HepG2 (cell line): Measurements from ENCODE around the gene HDGFL2. TPM values are rescaled to one million over a fixed set of nuclear protein-coding genes. Genes with fewer than 3 reads are reported as not detected.

Experiments used
- ARNTL ChIP-seq: sonication (generic); formaldehyde crosslinking; IDR thresholded peaks from 2 replicates; pipeline ENCODE4 v1.4.0; 2020; ENCODE audit warnings: mild to moderate bottlenecking, missing genetic modification reagents
- CBFB ChIP-seq: sonication (generic); formaldehyde crosslinking; IDR thresholded peaks from 2 replicates; pipeline ENCODE4 v1.4.0; 2020; ENCODE audit warnings: missing genetic modification reagents
- EP300 ChIP-seq, 3 experiments: sonication (generic) in 1 of 3; formaldehyde crosslinking in 1 of 3; IDR thresholded peaks; 2 replicates each; pipeline versions ENCODE4 v1.5.1 to v1.6.1; 2011 to 2020; ENCODE audit warnings: low read depth in 2 of 3, low read length in 2 of 3, borderline replicate concordance in 1 of 3, improper control_type of control experiment in 1 of 3, mild to moderate bottlenecking in 1 of 3, missing genetic modification reagents in 1 of 3, moderate library complexity in 1 of 3
- HDAC6 ChIP-seq: fragments of 200-600 bp; sonication (generic); IDR thresholded peaks from 2 replicates; pipeline ENCODE4 v1.7.0; 2017; ENCODE audit warnings: mild to moderate bottlenecking, antibody characterized with exemption, low read length, low read depth
- HIVEP1 ChIP-seq: sonication (generic); formaldehyde crosslinking; IDR thresholded peaks from 2 replicates; pipeline ENCODE4 v1.4.0; 2020; ENCODE audit warnings: mild to moderate bottlenecking, missing genetic modification reagents
- HOXA5 ChIP-seq: sonication (generic); formaldehyde crosslinking; IDR thresholded peaks from 2 replicates; pipeline ENCODE4 v1.4.0; 2020; ENCODE audit warnings: missing genetic modification reagents
- KAT8 ChIP-seq: IDR thresholded peaks from 2 replicates; pipeline ENCODE4 v1.6.1; 2016; ENCODE audit warnings: missing genetic modification reagents, missing compliant biosample characterization
- LCORL ChIP-seq, 2 experiments: fragments of 450-650 bp in 1 of 2; sonication (generic) in 1 of 2; formaldehyde crosslinking in 1 of 2; IDR thresholded peaks; 2 replicates each; pipeline versions ENCODE4 v1.5.0 to v1.6.1; 2017 to 2020; ENCODE audit warnings: antibody characterized with exemption in 1 of 2, missing genetic modification reagents in 1 of 2
- MAF1 ChIP-seq: sonication (generic); formaldehyde crosslinking; IDR thresholded peaks from 2 replicates; pipeline ENCODE4 v1.5.0; 2020; ENCODE audit warnings: missing genetic modification reagents, borderline replicate concordance
- MAZ ChIP-seq, 2 experiments: sonication (generic) in 1 of 2; formaldehyde crosslinking in 1 of 2; IDR thresholded peaks; 2 replicates each; pipeline versions ENCODE4 v1.5.0 to v1.6.1; 2012 to 2020; ENCODE audit warnings: low read depth in 2 of 2, mild to moderate bottlenecking in 2 of 2, borderline replicate concordance in 1 of 2, improper control_type of control experiment in 1 of 2, low read length in 1 of 2, missing genetic modification reagents in 1 of 2, moderate library complexity in 1 of 2
- MIER2 ChIP-seq: IDR thresholded peaks from 2 replicates; pipeline ENCODE4 v1.6.1; 2016; ENCODE audit warnings: missing biosample characterization, missing genetic modification reagents
- NBN ChIP-seq: fragments of 450-650 bp; conservative IDR thresholded peaks from 2 replicates; pipeline ENCODE4 v1.6.1; 2017
- NFE2 ChIP-seq: sonication (generic); formaldehyde crosslinking; IDR thresholded peaks from 2 replicates; pipeline ENCODE4 v1.4.0; 2020; ENCODE audit warnings: missing genetic modification reagents
- NFE2L2 ChIP-seq: fragments of 150-350 bp; IDR thresholded peaks from 2 replicates; pipeline ENCODE4 v1.6.1; 2014; ENCODE audit warnings: low read length
- NFRKB ChIP-seq: fragments of 450-650 bp; IDR thresholded peaks from 2 replicates; pipeline ENCODE4 v1.6.1; 2017
- NR2F1 ChIP-seq, 2 experiments: fragments of 450-650 bp in 1 of 2; formaldehyde crosslinking in 1 of 2; IDR thresholded peaks; 2 replicates each; pipeline versions ENCODE4 v1.5.0 to v1.6.1; 2016 to 2020; ENCODE audit warnings: mild to moderate bottlenecking in 1 of 2, missing compliant biosample characterization in 1 of 2, missing genetic modification reagents in 1 of 2, moderate library complexity in 1 of 2
- NRL ChIP-seq: sonication (generic); formaldehyde crosslinking; IDR thresholded peaks from 2 replicates; pipeline ENCODE4 v1.5.0; 2020; ENCODE audit warnings: missing genetic modification reagents, mild to moderate bottlenecking, moderate library complexity, borderline replicate concordance
- POLR2G ChIP-seq: fragments of 200-400 bp; formaldehyde crosslinking; IDR thresholded peaks from 2 replicates; pipeline ENCODE4 v1.6.1; 2018; ENCODE audit warnings: mild to moderate bottlenecking, low read depth, low read length, moderate library complexity
- SIX4 ChIP-seq: sonication (generic); formaldehyde crosslinking; IDR thresholded peaks from 2 replicates; pipeline ENCODE4 v1.4.0; 2020; ENCODE audit warnings: missing genetic modification reagents
- SP5 ChIP-seq: IDR thresholded peaks from 2 replicates; pipeline ENCODE4 v1.6.1; 2016; ENCODE audit warnings: low read depth, borderline replicate concordance
- YY1 ChIP-seq: IDR thresholded peaks from 2 replicates; pipeline ENCODE4 v1.6.1; 2011; ENCODE audit warnings: low read length, low read depth, moderate library complexity, mild to moderate bottlenecking; ENCODE audit not compliant: insufficient read depth, insufficient replicate concordance
- ZFP41 ChIP-seq: sonication (generic); formaldehyde crosslinking; IDR thresholded peaks from 2 replicates; pipeline ENCODE4 v1.4.0; 2020; ENCODE audit warnings: mild to moderate bottlenecking, missing genetic modification reagents, borderline replicate concordance
- ZNF510 ChIP-seq: sonication (generic); formaldehyde crosslinking; IDR thresholded peaks from 2 replicates; pipeline ENCODE4 v1.4.0; 2020; ENCODE audit warnings: low read depth, mild to moderate bottlenecking, missing genetic modification reagents
- ZNF577 ChIP-seq: sonication (generic); formaldehyde crosslinking; IDR thresholded peaks from 2 replicates; pipeline ENCODE4 v1.4.0; 2020; ENCODE audit warnings: mild to moderate bottlenecking, low read depth, missing genetic modification reagents, borderline replicate concordance
- ZNF7 ChIP-seq: IDR thresholded peaks from 2 replicates; pipeline ENCODE4 v1.6.1; 2016; ENCODE audit warnings: missing biosample characterization, missing genetic modification reagents
- polyA plus RNA-seq, 8 experiments: library from polyadenylated mRNA; depleted of rRNA in 3 of 8; stranded (reverse) in 7 of 8; unstranded in 1 of 8; fragments of >200 nt; fragmentation: Illumina TruSeq in 4 of 8; extraction: Trizol in 4 of 8; gene quantifications; 2 replicates each; pipeline versions ENCODE4 v1.2.1 to v1.2.3, GENCODE V29; 2011 to 2016; ENCODE audit warnings: low read depth in 4 of 8, missing spikeins in 1 of 8, mixed read lengths in 1 of 8; ENCODE audit not compliant: insufficient read depth in 1 of 8
- total RNA-seq, 5 experiments: library from RNA; depleted of rRNA; stranded (reverse); fragments of >200 nt; fragmentation: Illumina TruSeq; extraction: Trizol; gene quantifications; 2 replicates each; pipeline ENCODE4 v1.2.3, GENCODE V29; 2016; ENCODE audit warnings: low read depth in 1 of 5
- TF ChIP-seq, protein P1 (sequence below): sonication (generic); formaldehyde crosslinking; IDR thresholded peaks from 2 replicates; pipeline ENCODE4 v1.5.0; 2020; ENCODE audit warnings: missing genetic modification reagents, mild to moderate bottlenecking, borderline replicate concordance
- TF ChIP-seq, protein P2 (sequence below): IDR thresholded peaks from 2 replicates; pipeline ENCODE4 v1.6.1; 2012; ENCODE audit warnings: inconsistent platforms
- TF ChIP-seq, protein P3 (sequence below): sonication (generic); formaldehyde crosslinking; IDR thresholded peaks from 2 replicates; pipeline ENCODE4 v1.8.0; 2022; ENCODE audit warnings: low read depth, missing genetic modification reagents

HDGFL2 gene
- total and polyA plus RNA-seq, 2 of the 13 experiments (the other 11 are each of a cell fraction or from before 2014, with no cell fraction given), result 20.0 to 51.1 TPM

DNA sequence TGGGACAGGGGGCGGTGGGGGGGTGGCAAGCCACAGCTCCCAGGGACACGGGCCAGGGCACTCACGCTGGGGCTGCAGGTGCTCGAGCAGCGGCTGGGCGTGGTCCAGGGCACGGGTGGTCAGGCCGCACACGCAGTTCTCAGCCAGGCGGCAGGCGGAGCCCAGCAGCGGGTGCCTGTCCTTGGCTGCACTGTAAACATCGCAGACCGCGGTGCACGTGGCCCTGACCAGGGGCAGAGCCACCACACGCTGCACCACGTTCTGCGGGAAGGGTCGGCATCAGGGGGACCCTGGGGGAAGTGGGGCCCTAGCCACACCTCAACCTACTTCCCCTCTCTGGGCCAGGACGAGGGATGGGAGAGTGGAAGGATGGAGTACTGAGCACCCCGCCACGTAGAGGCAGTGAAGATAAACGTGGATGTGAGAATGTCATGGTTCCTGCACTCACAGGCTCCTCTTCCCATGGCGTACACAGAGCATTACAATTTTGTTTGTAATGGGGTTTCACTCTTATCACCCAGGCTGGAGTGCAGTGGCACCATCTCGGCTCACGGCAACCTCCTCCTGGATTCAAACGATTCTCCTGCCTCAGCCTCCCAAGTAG lies 59.6 kb downstream of the HDGFL2 start (continued):
- TF ChIP-seq HOXA5 (CRISPR knock-in tag) (peak; percentile 87), CBFB (CRISPR knock-in tag) (no peak; the same call in 1 of the 2 replicates), MAF1 (CRISPR knock-in tag) (no peak), SIX4 (CRISPR knock-in tag) (no peak), HDAC6 (no peak), NRL (CRISPR knock-in tag) (peak; percentile 89; the same call in 1 of the 2 replicates), NFRKB (no peak), LCORL (IDR thresholded peaks at IDR 0.05) (no peak), LCORL (CRISPR knock-in tag; IDR thresholded peaks at IDR 0.05) (peak; percentile 65), NBN (no peak), NFE2 (CRISPR knock-in tag) (no peak), SP5 (peak; percentile 89), ARNTL (peak; percentile 97), ZNF577 (no peak), ZNF510 (CRISPR knock-in tag) (no peak), MAZ (IDR thresholded peaks at IDR 0.05; ENCODE audit: borderline replicate concordance, low read depth, low read length) (no peak), MAZ (CRISPR knock-in tag; IDR thresholded peaks at IDR 0.05; ENCODE audit: low read depth) (peak; percentile 67; the same call in 1 of the 2 replicates), NR2F1 (CRISPR knock-in tag; IDR thresholded peaks at IDR 0.05) (no peak), KAT8 (peak; percentile 43; the same call in 1 of the 2 replicates), NFE2L2 (no peak), EP300 (IDR thresholded peaks at IDR 0.05; ENCODE audit: low read depth in 2 of 2, low read length in 2 of 2) (no peak), EP300 (CRISPR knock-in tag; IDR thresholded peaks at IDR 0.05; ENCODE audit: borderline replicate concordance) (no peak; the same call in 1 of the 2 replicates), POLR2G (no peak), ZFP41 (no peak), ZNF7 (CRISPR knock-in tag) (no peak), YY1 (no peak), MIER2 (CRISPR knock-in tag) (no peak), HIVEP1 (CRISPR knock-in tag) (no peak)
- TF ChIP-seq, protein P1, sequence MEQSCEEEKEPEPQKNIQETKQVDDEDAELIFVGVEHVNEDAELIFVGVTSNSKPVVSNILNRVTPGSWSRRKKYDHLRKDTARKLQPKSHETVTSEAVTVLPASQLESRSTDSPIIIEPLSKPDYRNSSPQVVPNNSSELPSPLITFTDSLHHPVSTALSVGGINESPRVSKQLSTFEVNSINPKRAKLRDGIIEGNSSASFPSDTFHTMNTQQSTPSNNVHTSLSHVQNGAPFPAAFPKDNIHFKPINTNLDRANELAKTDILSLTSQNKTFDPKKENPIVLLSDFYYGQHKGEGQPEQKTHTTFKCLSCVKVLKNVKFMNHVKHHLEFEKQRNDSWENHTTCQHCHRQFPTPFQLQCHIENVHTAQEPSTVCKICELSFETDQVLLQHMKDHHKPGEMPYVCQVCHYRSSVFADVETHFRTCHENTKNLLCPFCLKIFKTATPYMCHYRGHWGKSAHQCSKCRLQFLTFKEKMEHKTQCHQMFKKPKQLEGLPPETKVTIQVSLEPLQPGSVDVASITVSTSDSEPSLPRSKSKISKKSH (CRISPR knock-in tag), result peak; percentile 87; the same call in 1 of the 2 replicates
- TF ChIP-seq, protein P2, sequence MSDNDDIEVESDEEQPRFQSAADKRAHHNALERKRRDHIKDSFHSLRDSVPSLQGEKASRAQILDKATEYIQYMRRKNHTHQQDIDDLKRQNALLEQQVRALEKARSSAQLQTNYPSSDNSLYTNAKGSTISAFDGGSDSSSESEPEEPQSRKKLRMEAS, result peak; percentile 98
- TF ChIP-seq, protein P3, sequence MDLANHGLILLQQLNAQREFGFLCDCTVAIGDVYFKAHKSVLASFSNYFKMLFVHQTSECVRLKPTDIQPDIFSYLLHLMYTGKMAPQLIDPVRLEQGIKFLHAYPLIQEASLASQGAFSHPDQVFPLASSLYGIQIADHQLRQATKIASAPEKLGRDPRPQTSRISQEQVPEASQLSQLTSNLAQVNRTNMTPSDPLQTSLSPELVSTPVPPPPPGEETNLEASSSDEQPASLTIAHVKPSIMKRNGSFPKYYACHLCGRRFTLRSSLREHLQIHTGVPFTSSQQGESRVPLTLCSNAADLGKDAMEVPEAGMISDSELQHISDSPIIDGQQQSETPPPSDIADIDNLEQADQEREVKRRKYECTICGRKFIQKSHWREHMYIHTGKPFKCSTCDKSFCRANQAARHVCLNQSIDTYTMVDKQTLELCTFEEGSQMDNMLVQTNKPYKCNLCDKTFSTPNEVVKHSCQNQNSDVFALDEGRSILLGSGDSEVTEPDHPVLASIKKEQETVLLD (CRISPR knock-in tag), result no peak
